ENCODE results near the gene IRAK2.

The IRAK2 gene

GRCh38 chr3:10166213-10166604 lies 1.5 kb downstream of the IRAK2 start:
- no peaks in the 10 kb centered on the region for H3K9me2 ChIP-seq (ENCODE audit: low read depth, low read length)
- H3K27me3 ChIP-seq (ENCODE audit: insufficient read depth, low read length) = no peaks in the 10 kb centered on the region
- H4K20me1 ChIP-seq (ENCODE audit: insufficient read depth, low read length) = no peaks in the 10 kb centered on the region
- peak overlapping the region; percentile 86 for H3K4me2 ChIP-seq (ENCODE audit: low read length)
- no peaks in the 10 kb centered on the region for H3K9me3 ChIP-seq (ENCODE audit: low read length)
- peaks cover 7% of the 10 kb centered on the region; the same call in 1 of the 2 replicates for H3K79me2 ChIP-seq (ENCODE audit: insufficient read depth, low read length)
- H3K4me3 ChIP-seq (ENCODE audit: low read depth, low read length, poor library complexity, severe bottlenecking) = peak overlapping the region; percentile 100
- H3K4me1 ChIP-seq (ENCODE audit: insufficient read depth, low read length, severe bottlenecking) = peaks cover 62% of the 10 kb centered on the region
- H3F3A ChIP-seq (ENCODE audit: insufficient read depth, low read length) = peaks cover 3% of the 10 kb centered on the region; the same call in 1 of the 2 replicates
- no peak overlapping the region for H2AFZ ChIP-seq (ENCODE audit: low read length)
- TF ChIP-seq, protein P1, sequence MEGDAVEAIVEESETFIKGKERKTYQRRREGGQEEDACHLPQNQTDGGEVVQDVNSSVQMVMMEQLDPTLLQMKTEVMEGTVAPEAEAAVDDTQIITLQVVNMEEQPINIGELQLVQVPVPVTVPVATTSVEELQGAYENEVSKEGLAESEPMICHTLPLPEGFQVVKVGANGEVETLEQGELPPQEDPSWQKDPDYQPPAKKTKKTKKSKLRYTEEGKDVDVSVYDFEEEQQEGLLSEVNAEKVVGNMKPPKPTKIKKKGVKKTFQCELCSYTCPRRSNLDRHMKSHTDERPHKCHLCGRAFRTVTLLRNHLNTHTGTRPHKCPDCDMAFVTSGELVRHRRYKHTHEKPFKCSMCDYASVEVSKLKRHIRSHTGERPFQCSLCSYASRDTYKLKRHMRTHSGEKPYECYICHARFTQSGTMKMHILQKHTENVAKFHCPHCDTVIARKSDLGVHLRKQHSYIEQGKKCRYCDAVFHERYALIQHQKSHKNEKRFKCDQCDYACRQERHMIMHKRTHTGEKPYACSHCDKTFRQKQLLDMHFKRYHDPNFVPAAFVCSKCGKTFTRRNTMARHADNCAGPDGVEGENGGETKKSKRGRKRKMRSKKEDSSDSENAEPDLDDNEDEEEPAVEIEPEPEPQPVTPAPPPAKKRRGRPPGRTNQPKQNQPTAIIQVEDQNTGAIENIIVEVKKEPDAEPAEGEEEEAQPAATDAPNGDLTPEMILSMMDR (IDR thresholded peaks at IDR 0.05; ENCODE audit: low read length) = no peak
- TF ChIP-seq EZH2 (IDR thresholded peaks at IDR 0.05; ENCODE audit: borderline replicate concordance, low read length) = no peak
- peak overlapping the region; percentile 100 for H3K9ac ChIP-seq (ENCODE audit: low read length)
- H3K36me3 ChIP-seq (ENCODE audit: insufficient read depth, low read length) = peaks cover 10% of the 10 kb centered on the region; the same call in 1 of the 2 replicates
- H3K27ac ChIP-seq (ENCODE audit: low read depth, low read length, poor library complexity, severe bottlenecking) = peak overlapping the region; percentile 95

- Histone ChIP-seq H3K4me2 (ENCODE audit: low read length) (no peak overlapping the region; the same call in 1 of the 2 replicates), H3F3A (ENCODE audit: insufficient read depth, low read length) (0 out of 2 replicates have a peak, but pooled peaks cover 3% of the 10 kb centered on the region), H3K79me2 (ENCODE audit: insufficient read depth, low read length) (peaks cover 7% of the 10 kb centered on the region; the same call in 1 of the 2 replicates), H4K20me1 (ENCODE audit: insufficient read depth, low read length) (no peaks in the 10 kb centered on the region), H3K27me3 (ENCODE audit: insufficient read depth, low read length) (no peaks in the 10 kb centered on the region), H3K9ac (ENCODE audit: low read length) (no peak overlapping the region), H3K36me3 (ENCODE audit: insufficient read depth, low read length) (peaks cover 10% of the 10 kb centered on the region; the same call in 1 of the 2 replicates), H3K9me2 (ENCODE audit: low read depth, low read length) (no peaks in the 10 kb centered on the region), H3K9me3 (ENCODE audit: low read length) (no peaks in the 10 kb centered on the region), H3K4me1 (ENCODE audit: insufficient read depth, low read length, severe bottlenecking) (peaks cover 77% of the 10 kb centered on the region), H3K4me3 (ENCODE audit: low read depth, low read length, poor library complexity, severe bottlenecking) (no peak overlapping the region), H3K27ac (ENCODE audit: low read depth, low read length, poor library complexity, severe bottlenecking) (peak overlapping the region; percentile 95), H2AFZ (ENCODE audit: low read length) (no peak overlapping the region)
- TF ChIP-seq, protein P1 (IDR thresholded peaks at IDR 0.05; ENCODE audit: low read length) = peak; percentile 57
- TF ChIP-seq EZH2 (IDR thresholded peaks at IDR 0.05; ENCODE audit: borderline replicate concordance, low read length) = no peak
Observed at GRCh38 chr3:10169000-10169496, 4.3 kb downstream of the IRAK2 start.

DNA sequence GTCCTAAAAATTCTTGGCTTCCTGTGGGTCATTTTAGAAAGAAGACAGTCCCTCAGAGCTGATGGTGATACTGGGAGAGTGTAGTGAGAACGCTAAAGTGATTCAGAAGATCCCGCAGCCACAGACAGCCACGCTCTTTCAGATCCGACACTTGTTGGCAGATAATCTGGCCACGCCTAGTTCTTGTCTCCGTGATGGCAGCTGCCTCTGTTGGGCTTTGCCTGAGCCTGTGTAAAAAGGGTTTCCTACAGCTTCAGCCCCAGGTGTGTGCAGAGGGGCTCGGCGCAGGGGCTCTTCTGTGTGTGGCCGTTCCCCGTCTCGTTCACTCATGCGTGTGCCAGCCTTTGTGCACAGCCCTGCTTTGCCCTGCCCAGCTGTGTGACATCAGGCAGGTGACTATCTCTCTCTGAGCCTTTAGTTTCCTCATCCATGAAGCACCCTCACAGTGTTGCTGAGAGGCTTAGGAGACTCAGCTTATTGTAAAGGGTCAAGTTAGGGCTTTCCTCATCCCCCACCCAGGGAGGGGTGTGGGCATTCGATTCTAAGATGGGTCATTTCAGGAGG lies 6.3 kb downstream of the IRAK2 start:
- peaks cover 76% of the 10 kb centered on the region for H3K4me1 ChIP-seq (ENCODE audit: insufficient read depth, low read length, severe bottlenecking)
- peak overlapping the region; percentile 56 for H3K4me2 ChIP-seq (ENCODE audit: low read length)

More for the DNA sequence above, 6.3 kb downstream of the IRAK2 start:
- peaks cover 5% of the 10 kb centered on the region; the same call in 1 of the 2 replicates for H3K79me2 ChIP-seq (ENCODE audit: insufficient read depth, low read length)
- H3F3A ChIP-seq (ENCODE audit: insufficient read depth, low read length) = 0 out of 2 replicates have a peak, but pooled peaks cover 3% of the 10 kb centered on the region
- H4K20me1 ChIP-seq (ENCODE audit: insufficient read depth, low read length) = no peaks in the 10 kb centered on the region
- peak overlapping the region; percentile 39 for H3K4me3 ChIP-seq (ENCODE audit: low read depth, low read length, poor library complexity, severe bottlenecking)
- no peaks in the 10 kb centered on the region for H3K27me3 ChIP-seq (ENCODE audit: insufficient read depth, low read length)
- peak overlapping the region; percentile 37; the same call in 1 of the 2 replicates for H3K9ac ChIP-seq (ENCODE audit: low read length)
- H2AFZ ChIP-seq (ENCODE audit: low read length) = no peak overlapping the region
- no peaks in the 10 kb centered on the region for H3K9me3 ChIP-seq (ENCODE audit: low read length)
- peaks cover 13% of the 10 kb centered on the region; the same call in 1 of the 2 replicates for H3K36me3 ChIP-seq (ENCODE audit: insufficient read depth, low read length)
- peak overlapping the region; percentile 95 for H3K27ac ChIP-seq (ENCODE audit: low read depth, low read length, poor library complexity, severe bottlenecking)
- no peaks in the 10 kb centered on the region for H3K9me2 ChIP-seq (ENCODE audit: low read depth, low read length)
- TF ChIP-seq, protein P1 (IDR thresholded peaks at IDR 0.05; ENCODE audit: low read length) = no peak
- TF ChIP-seq EZH2 (IDR thresholded peaks at IDR 0.05; ENCODE audit: borderline replicate concordance, low read length) = no peak

Measured in OCI-LY1 (cell line).